ENCODE data around the gene REPS2. TPM values are rescaled to one million over a fixed set of nuclear protein-coding genes. Genes with fewer than 3 reads are reported as not detected.

The REPS2 gene
- total and polyA plus RNA-seq, 9 of the 15 experiments (the other 6 are each of a cell fraction or from before 2014, with no cell fraction given) = 0.01 to 0.07 (median 0.01) TPM; not detected in 3

- H3K9me1 ChIP-seq (ENCODE audit: control insufficient read depth, insufficient read depth, low read length) = no peaks in the 10 kb centered on the region
- H2AFZ ChIP-seq (ENCODE audit: low read depth, low read length) = no peak overlapping the region
- ChIA-PET POLR2A (interaction anchor here (0.5 to 1.5 kb wide), 2 partner anchors 17 to 250 kb away, joined by 3 to 4 read pairs; no protein-coding TSS in a partner anchor), CTCF (ENCODE audit: low intra/inter-chr PET ratio) (no interaction called here)
- DNase-seq (ENCODE audit: extremely low read depth in 1 of 4, low spot score in 3 of 4) (no peak), ATAC-seq (no peak), FAIRE-seq (no peak)
- H3K27me3 ChIP-seq (ENCODE audit: control insufficient read depth in 2 of 2, insufficient read depth in 2 of 2, low read length in 2 of 2) = no peaks in the 10 kb centered on the region; a peak in 1 of 5 replicates
- H3K4me1 ChIP-seq (replicated peaks in 1 of 2; ENCODE audit: control insufficient read depth in 2 of 2, insufficient read depth in 2 of 2, low read length in 2 of 2) = no peaks in the 10 kb centered on the region
- WGBS (ENCODE audit: insufficient coverage, low coverage, missing lambda C conversion rate) = 0% methylated on average over 10 of the region's 10 CpGs
- no peak overlapping the region for H3K4me3 ChIP-seq
- H3K9ac ChIP-seq (ENCODE audit: insufficient read depth in 1 of 2, low read depth in 2 of 2, low read length in 2 of 2) = no peak overlapping the region
- BruUV-seq (replicated peaks) = no TSS peak
- H3K27ac ChIP-seq (ENCODE audit: extremely low read depth, low read depth, low read length) = no peak overlapping the region
- H4K20me1 ChIP-seq (replicated peaks; ENCODE audit: control insufficient read depth, insufficient read depth, low read length) = no peaks in the 10 kb centered on the region
- TF ChIP-seq PHTF2 (CRISPR knock-in tag; IDR thresholded peaks at IDR 0.05) (no peak), ZNF592 (IDR thresholded peaks at IDR 0.05) (no peak), E4F1 (CRISPR knock-in tag; IDR thresholded peaks at IDR 0.05; ENCODE audit: borderline replicate concordance) (no peak), FOXA3 (CRISPR knock-in tag; conservative IDR thresholded peaks at IDR 0.05 in 1 of 2, IDR thresholded peaks at IDR 0.05 in 1 of 2) (no peak), TAF9B (IDR thresholded peaks at IDR 0.05; ENCODE audit: partially characterized antibody) (no peak), ZNF253 (CRISPR knock-in tag; conservative IDR thresholded peaks at IDR 0.05) (no peak), CGGBP1 (CRISPR knock-in tag; IDR thresholded peaks at IDR 0.05) (no peak), ZHX1 (conservative IDR thresholded peaks at IDR 0.05; ENCODE audit: low read length) (no peak), C11orf30 (IDR thresholded peaks at IDR 0.05; ENCODE audit: low read depth) (no peak)
- H3K79me2 ChIP-seq (ENCODE audit: control insufficient read depth, insufficient read depth, low read length) = no peaks in the 10 kb centered on the region
- intact Hi-C loops (cut with micrococcal nuclease) = no loop called here
- no peaks in the 10 kb centered on the region for H3K9me3 ChIP-seq (replicated peaks; ENCODE audit: control insufficient read depth, insufficient read depth, low read depth, low read length)
- H3K4me2 ChIP-seq (ENCODE audit: insufficient read depth, low read length) = no peak overlapping the region
- H3K36me3 ChIP-seq (ENCODE audit: control insufficient read depth, insufficient read depth, low read length) = no peaks in the 10 kb centered on the region
- in situ Hi-C loops (cut with MboI) = no loop called here
Observed at GRCh38 chrX:17020851-17021821, 74.7 kb downstream of the REPS2 start.
